Ovary (tissue), 3 donors: ENCODE data around the gene SMC1A.

ENCODE experiments used
- CTCF ChIP-seq, 3 donors: fragments of 450-650 bp in 2 of 3; fragments of 200-600 bp in 1 of 3; IDR thresholded peaks; one replicate each; pipeline versions ENCODE4 v1.5.1 to v1.8.0; 2016 to 2022; ENCODE audit warnings: antibody characterized with exemption in 3 of 3, mild to moderate bottlenecking in 1 of 3
- POLR2A ChIP-seq: fragments of 450-650 bp; IDR thresholded peaks from one replicate; pipeline ENCODE4 v1.6.1; 2017; ENCODE audit warnings: antibody characterized with exemption, mild to moderate bottlenecking, moderate library complexity
- donor health status: DM: no; HTN: no; CAD: no.

GRCh38 chrX:53437206-53437605 is 14.8 kb upstream of the SMC1A start:
- TF ChIP-seq CTCF (IDR thresholded peaks at IDR 0.05) (no peak), POLR2A (no peak)
